ENCODE data around the gene ITGA7.

The ITGA7 gene

DNA sequence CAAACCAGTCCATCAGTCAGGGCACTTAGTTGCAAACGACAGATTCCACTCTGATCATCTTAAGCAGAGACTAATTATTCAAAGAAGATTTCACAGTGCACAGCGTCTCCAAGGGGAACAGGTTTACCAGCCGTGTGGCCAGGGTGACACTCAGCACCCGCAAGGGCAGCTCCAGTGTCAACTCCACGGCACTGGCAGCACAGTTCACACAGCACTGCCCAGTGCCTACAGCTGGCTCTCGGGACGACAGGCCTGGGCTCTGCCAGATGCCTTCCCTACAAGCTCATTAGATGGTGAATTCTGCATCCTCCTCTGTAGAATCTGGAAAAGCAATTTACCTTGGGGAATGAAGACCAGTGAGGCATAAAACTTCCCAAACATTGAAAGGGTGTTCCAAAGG lies 66.1 kb downstream of the ITGA7 start:
- TF ChIP-seq, protein P1, sequence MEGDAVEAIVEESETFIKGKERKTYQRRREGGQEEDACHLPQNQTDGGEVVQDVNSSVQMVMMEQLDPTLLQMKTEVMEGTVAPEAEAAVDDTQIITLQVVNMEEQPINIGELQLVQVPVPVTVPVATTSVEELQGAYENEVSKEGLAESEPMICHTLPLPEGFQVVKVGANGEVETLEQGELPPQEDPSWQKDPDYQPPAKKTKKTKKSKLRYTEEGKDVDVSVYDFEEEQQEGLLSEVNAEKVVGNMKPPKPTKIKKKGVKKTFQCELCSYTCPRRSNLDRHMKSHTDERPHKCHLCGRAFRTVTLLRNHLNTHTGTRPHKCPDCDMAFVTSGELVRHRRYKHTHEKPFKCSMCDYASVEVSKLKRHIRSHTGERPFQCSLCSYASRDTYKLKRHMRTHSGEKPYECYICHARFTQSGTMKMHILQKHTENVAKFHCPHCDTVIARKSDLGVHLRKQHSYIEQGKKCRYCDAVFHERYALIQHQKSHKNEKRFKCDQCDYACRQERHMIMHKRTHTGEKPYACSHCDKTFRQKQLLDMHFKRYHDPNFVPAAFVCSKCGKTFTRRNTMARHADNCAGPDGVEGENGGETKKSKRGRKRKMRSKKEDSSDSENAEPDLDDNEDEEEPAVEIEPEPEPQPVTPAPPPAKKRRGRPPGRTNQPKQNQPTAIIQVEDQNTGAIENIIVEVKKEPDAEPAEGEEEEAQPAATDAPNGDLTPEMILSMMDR (IDR thresholded peaks at IDR 0.05; ENCODE audit: borderline replicate concordance, insufficient read depth, low read depth, low read length): no peak
- no peak overlapping the region for H3K4me3 ChIP-seq (ENCODE audit: low read depth, low read length)

DNA sequence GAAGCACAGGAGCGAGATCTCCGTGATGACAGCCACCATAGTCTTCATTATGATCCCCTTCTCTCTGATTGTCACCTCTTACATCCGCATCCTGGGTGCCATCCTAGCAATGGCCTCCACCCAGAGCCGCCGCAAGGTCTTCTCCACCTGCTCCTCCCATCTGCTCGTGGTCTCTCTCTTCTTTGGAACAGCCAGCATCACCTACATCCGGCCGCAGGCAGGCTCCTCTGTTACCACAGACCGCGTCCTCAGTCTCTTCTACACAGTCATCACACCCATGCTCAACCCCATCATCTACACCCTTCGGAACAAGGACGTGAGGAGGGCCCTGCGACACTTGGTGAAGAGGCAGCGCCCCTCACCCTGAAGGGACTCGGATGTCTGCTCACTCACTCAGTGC lies 70.2 kb downstream of the ITGA7 start:
- no peak overlapping the region for H3K4me3 ChIP-seq (ENCODE audit: low read depth, low read length)
- TF ChIP-seq, protein P1 (IDR thresholded peaks at IDR 0.05; ENCODE audit: borderline replicate concordance, insufficient read depth, low read depth, low read length): no peak

DNA sequence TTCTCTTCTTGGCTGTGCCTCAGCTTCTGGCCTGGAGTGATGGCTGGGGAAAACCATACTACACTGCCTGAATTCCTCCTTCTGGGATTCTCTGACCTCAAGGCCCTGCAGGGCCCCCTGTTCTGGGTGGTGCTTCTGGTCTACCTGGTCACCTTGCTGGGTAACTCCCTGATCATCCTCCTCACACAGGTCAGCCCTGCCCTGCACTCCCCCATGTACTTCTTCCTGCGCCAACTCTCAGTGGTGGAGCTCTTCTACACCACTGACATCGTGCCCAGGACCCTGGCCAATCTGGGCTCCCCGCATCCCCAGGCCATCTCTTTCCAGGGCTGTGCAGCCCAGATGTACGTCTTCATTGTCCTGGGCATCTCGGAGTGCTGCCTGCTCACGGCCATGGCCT lies 70.9 kb downstream of the ITGA7 start, which contains the start of gene OR10P1:
Gene OR10P1 (plus strand): TSS at position 40 of the 400 bp plus-strand sequence. CDS start 0 bp downstream, at position 40.
- H3K4me3 ChIP-seq (ENCODE audit: low read depth, low read length): no peak within 1 kb of the TSS
- TF ChIP-seq, protein P1 (IDR thresholded peaks at IDR 0.05; ENCODE audit: borderline replicate concordance, insufficient read depth, low read depth, low read length): no peak

DNA sequence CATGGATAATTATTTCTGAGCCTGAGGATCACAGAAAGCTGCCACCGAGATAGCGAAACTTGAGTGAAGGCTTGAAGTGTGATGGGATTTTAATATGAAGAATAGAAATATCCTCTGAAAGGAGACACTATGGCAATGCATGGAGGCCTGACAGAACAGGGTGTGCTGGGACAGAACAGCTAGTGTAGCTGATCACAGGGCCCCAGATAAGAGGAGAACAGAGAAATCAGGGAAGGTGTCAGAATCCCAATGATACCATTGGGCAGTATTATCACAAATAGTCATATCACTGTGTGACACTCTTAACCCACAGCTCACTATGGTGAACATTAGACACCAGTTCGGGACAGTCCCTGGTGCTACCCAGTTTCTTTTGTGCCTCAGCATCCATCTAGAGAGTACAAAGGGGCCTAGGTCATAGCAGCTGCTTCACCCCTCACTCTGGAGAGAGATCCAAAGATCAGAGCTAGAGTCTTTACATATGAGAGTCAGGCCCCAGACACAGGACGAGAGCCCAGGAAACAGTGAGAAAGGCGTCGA lies 71.5 kb downstream of the ITGA7 start:
- TF ChIP-seq, protein P1 (IDR thresholded peaks at IDR 0.05; ENCODE audit: borderline replicate concordance, insufficient read depth, low read depth, low read length): no peak
- no peak overlapping the region for H3K4me3 ChIP-seq (ENCODE audit: low read depth, low read length)

All from GM12875 (cell line).